GM21526 (cell line): Measurements from ENCODE around the gene PRRG2.

Experiments
- ATAC-seq: cut with Tn5 transposase; IDR thresholded peaks from one replicate; pipeline ENCODE4 v1.9.1; 2021; ENCODE audit warnings: moderate library complexity; ENCODE audit not compliant: unreplicated experiment, low FRiP score

PRRG2 gene

GRCh38 chr19:49556412-49557398 is 24.4 kb upstream of the PRRG2 start:
- no peak for ATAC-seq

- no peak for ATAC-seq
These were observed 23.3 kb upstream of the PRRG2 start for GRCh38 chr19:49557641-49558325.

- no peak for ATAC-seq
These were observed 22.5 kb upstream of the PRRG2 start for GRCh38 chr19:49558591-49558990.

DNA sequence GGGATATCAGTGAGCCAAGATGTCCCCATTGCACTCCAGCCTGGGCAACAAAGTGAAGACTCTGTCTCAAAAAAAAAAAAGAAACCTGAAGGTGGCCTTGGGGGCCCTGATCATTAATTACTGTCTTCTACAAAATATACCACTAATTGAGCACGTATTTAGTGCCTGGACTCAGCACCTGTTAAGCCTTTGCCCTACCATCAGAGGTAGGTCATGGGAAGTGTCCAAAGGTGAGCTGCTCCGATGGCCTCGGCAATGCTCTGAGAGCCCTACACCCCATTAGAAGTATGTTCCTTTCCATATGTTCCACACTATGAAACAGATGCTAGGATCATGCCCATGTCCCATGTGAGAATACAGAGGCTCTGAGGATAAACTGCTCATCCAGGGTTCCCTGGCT is 21.7 kb upstream of the PRRG2 start:
- ATAC-seq, result no peak

DNA sequence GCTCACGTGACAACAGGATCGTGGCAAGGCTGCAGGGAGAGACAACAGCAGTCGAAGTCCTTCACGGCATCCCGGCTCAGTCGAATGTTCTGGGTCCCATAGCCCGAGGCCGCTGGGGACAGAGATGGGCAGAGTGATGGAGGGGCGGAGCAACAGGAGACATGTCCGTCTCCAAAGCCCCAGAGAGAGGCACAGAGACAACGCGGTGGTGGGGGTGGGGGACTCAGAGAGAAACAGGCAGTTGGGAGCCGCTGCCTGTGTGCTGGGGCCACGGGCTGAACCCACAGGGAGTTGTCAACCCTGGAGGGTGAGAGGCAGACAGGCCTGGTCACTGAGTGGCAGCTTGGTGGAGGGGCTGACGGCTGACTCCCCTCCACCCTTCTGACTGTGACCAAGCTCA is 21.2 kb upstream of the PRRG2 start:
- ATAC-seq, result no peak

DNA sequence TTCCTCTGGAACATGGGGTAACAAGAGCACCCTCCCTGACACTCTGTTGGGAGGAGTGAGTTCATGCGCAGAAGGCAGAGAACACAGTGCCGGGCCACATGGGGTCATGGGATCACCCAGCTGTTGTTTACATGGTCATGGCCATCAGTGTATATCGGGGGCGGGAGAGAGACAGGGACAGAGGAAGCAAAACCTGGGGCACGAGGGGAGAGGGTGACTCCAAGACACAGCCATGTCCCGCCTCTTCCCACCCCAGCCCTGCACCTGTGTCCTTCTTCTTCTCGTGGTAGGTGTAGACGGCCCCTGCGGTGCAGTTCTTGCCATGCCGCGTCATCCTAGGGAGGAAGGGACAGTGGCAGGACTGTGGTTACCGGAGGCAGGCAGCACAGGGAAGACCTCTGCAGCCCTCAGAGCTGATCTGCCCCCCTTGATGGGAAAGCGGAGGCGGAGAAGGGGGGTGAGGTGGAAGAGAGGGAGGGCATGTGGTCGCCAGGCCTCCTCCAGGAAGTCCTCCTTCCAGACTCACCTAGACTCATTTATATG is 20.7 kb upstream of the PRRG2 start:
- no peak for ATAC-seq

GRCh38 chr19:49564616-49565045 is 16.5 kb upstream of the PRRG2 start:
- ATAC-seq, result no peak

GRCh38 chr19:49565261-49565660 is 15.9 kb upstream of the PRRG2 start:
- ATAC-seq, result no peak

- ATAC-seq, result no peak
These were observed 14.8 kb upstream of the PRRG2 start for GRCh38 chr19:49566302-49566701.

- no peak for ATAC-seq
These were observed 13.2 kb upstream of the PRRG2 start for GRCh38 chr19:49567861-49568441.

GRCh38 chr19:49570138-49570856 is 10.8 kb upstream of the PRRG2 start:
- ATAC-seq, result no peak

- ATAC-seq, result no peak
These were observed 10.0 kb upstream of the PRRG2 start for GRCh38 chr19:49570997-49571676.

- no peak for ATAC-seq
These were observed 8.1 kb upstream of the PRRG2 start for GRCh38 chr19:49573009-49573408.

GRCh38 chr19:49573425-49573824 is 7.7 kb upstream of the PRRG2 start:
- no peak for ATAC-seq

- no peak for ATAC-seq
These were observed 6.8 kb upstream of the PRRG2 start for GRCh38 chr19:49574206-49574755.

- ATAC-seq, result no peak
These were observed 1.9 kb upstream of the PRRG2 start for GRCh38 chr19:49579193-49579592.

DNA sequence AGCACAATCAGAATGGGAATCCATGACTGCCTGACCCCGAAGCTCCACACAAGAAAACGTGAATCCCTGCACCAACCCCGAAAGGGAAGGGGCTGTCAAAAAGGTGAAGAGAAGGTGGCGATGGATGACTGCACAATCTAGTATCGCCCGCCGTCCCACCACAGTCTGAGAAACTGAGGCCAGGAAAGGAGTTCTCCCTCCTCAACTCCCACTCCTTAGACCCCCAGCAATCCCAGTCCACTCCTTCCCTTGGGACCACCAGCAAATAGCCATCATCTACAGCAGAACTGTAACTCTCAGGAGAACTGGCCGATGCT is 1.2 kb upstream of the PRRG2 start:
- peak; percentile 7 for ATAC-seq

DNA sequence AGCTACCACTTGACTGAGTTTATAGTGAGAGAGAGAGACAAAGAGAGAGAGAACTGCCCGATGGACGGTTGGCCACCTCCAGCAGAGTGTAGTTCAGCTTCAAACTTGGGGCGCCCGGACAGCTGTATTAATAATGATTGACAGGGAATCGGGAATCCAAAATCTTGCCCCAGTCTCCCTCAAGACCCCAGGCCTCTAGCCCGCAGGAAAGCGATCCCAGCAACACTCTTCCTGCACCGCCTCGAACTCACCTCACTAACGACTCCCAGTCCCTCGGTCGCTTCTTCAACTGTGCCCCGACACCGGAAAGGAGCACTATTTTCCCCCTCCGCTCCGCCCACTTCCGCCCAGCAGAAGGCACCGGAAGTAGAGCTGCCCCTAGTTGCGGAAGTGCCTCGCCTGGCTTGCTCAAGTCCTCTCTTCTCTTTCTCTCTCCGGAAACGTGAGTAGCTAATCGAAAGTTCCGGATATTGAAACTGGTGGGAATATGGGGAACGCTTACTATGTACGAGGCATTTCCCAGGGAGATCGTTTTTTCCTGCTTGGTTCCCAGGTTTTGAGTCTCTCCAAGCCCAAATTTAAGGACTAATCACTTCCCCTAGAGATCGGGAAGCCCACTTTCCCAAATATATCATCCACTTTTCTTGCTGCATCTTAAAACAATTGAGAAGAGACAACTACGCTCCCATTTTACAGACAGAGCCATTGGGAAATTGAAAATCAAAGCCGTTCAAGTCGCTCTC is 681 bp upstream of the PRRG2 start, which contains the start of gene NOSIP:
TSS of gene NOSIP (minus strand) at position 293 of the 743 bp plus-strand sequence. CDS start 19,865 bp downstream, outside the sequence.
- peak; percentile 67 for ATAC-seq

- no peak for ATAC-seq
These were observed 2.1 kb downstream of the PRRG2 start for GRCh38 chr19:49583239-49583638.
